HG03280 (cell line): Measurements from ENCODE around the gene ZSCAN5B.
"Not testable (repeated sequence)": the region's sequence is repeated elsewhere in the genome, so short reads cannot be mapped to it uniquely, and the experiment has no call there.

Experiments
- ATAC-seq: cut with Tn5 transposase; IDR thresholded peaks from one replicate; pipeline ENCODE4 v1.9.1; 2021; ENCODE audit warnings: mild to moderate bottlenecking, moderate library complexity; ENCODE audit not compliant: unreplicated experiment

The ZSCAN5B gene

GRCh38 chr19:56197646-56198045 lies at the start of gene ZSCAN5B:
TSS of gene ZSCAN5B (minus strand) at chr19:56197783. CDS start at chr19:56193052, 4,731 bp downstream.
- not testable (repeated sequence) for ATAC-seq

- ATAC-seq = not testable (repeated sequence)
These were observed 48.2 kb upstream of the ZSCAN5B start for GRCh38 chr19:56245764-56246163.

GRCh38 chr19:56245121-56245740 lies 47.6 kb upstream of the ZSCAN5B start:
- no peak for ATAC-seq

- ATAC-seq = no peak
These were observed 25.9 kb upstream of the ZSCAN5B start for GRCh38 chr19:56223481-56223880.

- ATAC-seq = no peak
These were observed 25.3 kb upstream of the ZSCAN5B start for GRCh38 chr19:56222901-56223300.

GRCh38 chr19:56221851-56222250 lies 24.3 kb upstream of the ZSCAN5B start:
- no peak for ATAC-seq

GRCh38 chr19:56221442-56221841 lies 23.9 kb upstream of the ZSCAN5B start:
- ATAC-seq = not testable (repeated sequence)

GRCh38 chr19:56218961-56219360 lies 21.4 kb upstream of the ZSCAN5B start:
- no peak for ATAC-seq

GRCh38 chr19:56217039-56217949 lies 19.7 kb upstream of the ZSCAN5B start:
- no peak for ATAC-seq

- no peak for ATAC-seq
These were observed 14.1 kb upstream of the ZSCAN5B start for GRCh38 chr19:56211718-56212117.

- not testable (repeated sequence) for ATAC-seq
These were observed 12.5 kb upstream of the ZSCAN5B start for GRCh38 chr19:56210036-56210435.

GRCh38 chr19:56209091-56209490 lies 11.5 kb upstream of the ZSCAN5B start:
- ATAC-seq = no peak

GRCh38 chr19:56207581-56207980 lies 10.0 kb upstream of the ZSCAN5B start:
- not testable (repeated sequence) for ATAC-seq

GRCh38 chr19:56201973-56202372 lies 4.4 kb upstream of the ZSCAN5B start, which contains the start of gene ZSCAN5C:
TSS of gene ZSCAN5C (plus strand) at chr19:56202273. CDS start at chr19:56205914, 3,641 bp downstream.
- ATAC-seq = no peak

GRCh38 chr19:56199687-56200086 lies 2.1 kb upstream of the ZSCAN5B start:
- ATAC-seq = no peak

- ATAC-seq = no peak
These were observed 3.5 kb downstream of the ZSCAN5B start for GRCh38 chr19:56193981-56194640.

- no peak for ATAC-seq
These were observed 5.9 kb downstream of the ZSCAN5B start for GRCh38 chr19:56191711-56192110.

- no peak for ATAC-seq
These were observed 6.5 kb downstream of the ZSCAN5B start for GRCh38 chr19:56191115-56191514.

GRCh38 chr19:56189785-56190184 lies 7.8 kb downstream of the ZSCAN5B start:
- no peak for ATAC-seq

GRCh38 chr19:56177564-56178243 lies 19.9 kb downstream of the ZSCAN5B start:
- no peak for ATAC-seq

GRCh38 chr19:56176881-56177280 lies 20.7 kb downstream of the ZSCAN5B start:
- no peak for ATAC-seq
